ENCODE measurements around the gene XRN1.

GRCh38 chr3:142354076-142354475 lies 93.8 kb downstream of the XRN1 start:
- TF ChIP-seq POLR2A (IDR thresholded peaks at IDR 0.05) (no peak), CTCF (IDR thresholded peaks at IDR 0.05) (no peak)
